Psoas muscle (tissue), 8 donors: ENCODE results near the gene LCAT. TPM values are rescaled to one million over a fixed set of nuclear protein-coding genes. Genes with fewer than 3 reads are reported as not detected.

Source experiments
- ATAC-seq, 4 donors: fragments of 200-7000 bp; cut with Tn5 transposase; one replicate each; pipeline ENCODE4 v1.9.1; 2020; ENCODE audit warnings: moderate library complexity in 3 of 4, mild to moderate bottlenecking in 2 of 4
- DNase-seq, 2 donors: peaks; one replicate each; pipeline ENCODE4 v3.0.0-alpha.2; 2020
- H3K27ac ChIP-seq: fragments of 200-600 bp; one replicate; pipeline ENCODE4 v1.8.0; 2022
- H3K27me3 ChIP-seq, 3 donors: fragments of 200-600 bp in 1 of 3; one replicate each; pipeline versions ENCODE4 v1.6.1 to v1.8.0; 2013 to 2022; ENCODE audit warnings: low read length in 2 of 3, mild to moderate bottlenecking in 2 of 3, moderate library complexity in 1 of 3; ENCODE audit not compliant: insufficient read depth in 3 of 3
- H3K36me3 ChIP-seq, 2 donors: fragments of 200-600 bp in 1 of 2; one replicate each; pipeline versions ENCODE4 v1.6.1 to v1.8.0; 2013 to 2022; ENCODE audit warnings: low read depth in 1 of 2, mild to moderate bottlenecking in 1 of 2, moderate library complexity in 1 of 2; ENCODE audit not compliant: insufficient read depth in 1 of 2
- H3K4me1 ChIP-seq: fragments of 200-600 bp; one replicate; pipeline ENCODE4 v1.8.0; 2022
- H3K4me3 ChIP-seq: fragments of 200-600 bp; one replicate; pipeline ENCODE4 v1.8.0; 2022; ENCODE audit warnings: mild to moderate bottlenecking
- H3K9me3 ChIP-seq: fragments of 200-600 bp; one replicate; pipeline ENCODE4 v1.8.0; 2022
- whole genome bisulfite sequencing, 3 donors: extraction: QIAGEN DNeasy Blood & Tissue Kit; methylation state at CpG; one replicate each; pipeline versions ENCODE4 v1.1.6 to v1.1.7; 2013; 5-methylcytosine and 5-hydroxymethylcytosine counted together
- intact Hi-C, 2 donors: fragments of 100-400 bp; cut with DNase I; formaldehyde crosslinking; loops; one replicate each; pipeline versions ENCODE4 v1.11.0 to v1.14.2; 2022
- polyA plus RNA-seq, 3 donors: library from polyadenylated mRNA; stranded (reverse); fragments of 200-250 nt; gene quantifications; one replicate each; pipeline ENCODE4 v1.2.3, GENCODE V29; 2013
- total RNA-seq, 4 donors: library from RNA; stranded (reverse); fragmentation: NEBNext Ultra II Directional in 2 of 4; extraction: Animal tissue kit (Norgen Biotek cat#: 25700) in 2 of 4; gene quantifications; one replicate each; pipeline versions ENCODE4 v1.2.1 to v1.2.4, GENCODE V29; 2021 to 2023
- TF ChIP-seq, protein P1 (sequence below): fragments of 200-600 bp; IDR thresholded peaks from one replicate; pipeline ENCODE4 v1.8.0; 2022; ENCODE audit warnings: antibody characterized with exemption
- donor health status: healthy with polysubstance abuse.
- donor health status: DM: no; HTN: no; CAD: no; lungs with moderate emphysema.
- donor health status: Bipolar disorder and iron deficiency.
- donor health status: healthy.
- donor health status: DM: yes; HTN: yes; CAD: no.
- donor health status: DM: no; HTN: no; CAD: no.
- donor health status: DM: no; HTN: no; CAD: no.
- donor health status: DM: yes; HTN: yes; CAD: no.

Gene LCAT
- total and polyA plus RNA-seq, 7 donors, result 4.1 to 15.1 (median 8.0) TPM

DNA sequence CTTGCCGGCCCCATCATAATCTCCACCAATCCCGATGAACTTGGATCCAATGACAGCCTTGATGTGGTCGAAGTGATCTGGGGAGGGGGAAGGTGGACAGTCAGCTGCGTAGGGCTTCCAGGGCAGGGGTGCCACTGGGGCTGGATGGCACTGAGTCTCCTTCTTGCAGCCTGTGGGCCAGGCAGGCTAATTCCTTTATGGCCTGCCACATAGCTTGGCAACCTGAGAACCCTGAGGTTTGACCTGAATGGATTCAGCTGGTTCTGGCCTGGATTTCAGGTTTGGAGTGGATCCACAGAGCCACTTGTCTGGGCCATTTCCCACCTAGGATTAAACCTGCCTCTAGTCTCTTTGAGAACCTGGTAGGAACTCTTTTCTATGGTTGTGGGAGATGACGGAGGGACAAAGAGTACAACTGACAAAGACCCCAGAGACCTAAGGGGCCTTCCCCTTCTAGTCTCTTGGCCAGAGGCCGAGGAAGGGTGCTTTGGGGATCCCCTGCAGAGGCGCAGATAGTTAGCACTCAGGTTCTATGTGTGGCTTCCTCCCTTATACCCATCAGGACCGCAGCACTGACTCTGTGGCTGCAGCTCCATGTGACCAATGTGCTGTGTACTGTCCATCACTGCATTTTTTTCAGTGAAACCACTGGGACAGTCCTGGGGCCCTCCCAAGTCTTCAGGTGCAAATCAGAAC lies 45.5 kb upstream of the LCAT start:
- TF ChIP-seq, protein P1, sequence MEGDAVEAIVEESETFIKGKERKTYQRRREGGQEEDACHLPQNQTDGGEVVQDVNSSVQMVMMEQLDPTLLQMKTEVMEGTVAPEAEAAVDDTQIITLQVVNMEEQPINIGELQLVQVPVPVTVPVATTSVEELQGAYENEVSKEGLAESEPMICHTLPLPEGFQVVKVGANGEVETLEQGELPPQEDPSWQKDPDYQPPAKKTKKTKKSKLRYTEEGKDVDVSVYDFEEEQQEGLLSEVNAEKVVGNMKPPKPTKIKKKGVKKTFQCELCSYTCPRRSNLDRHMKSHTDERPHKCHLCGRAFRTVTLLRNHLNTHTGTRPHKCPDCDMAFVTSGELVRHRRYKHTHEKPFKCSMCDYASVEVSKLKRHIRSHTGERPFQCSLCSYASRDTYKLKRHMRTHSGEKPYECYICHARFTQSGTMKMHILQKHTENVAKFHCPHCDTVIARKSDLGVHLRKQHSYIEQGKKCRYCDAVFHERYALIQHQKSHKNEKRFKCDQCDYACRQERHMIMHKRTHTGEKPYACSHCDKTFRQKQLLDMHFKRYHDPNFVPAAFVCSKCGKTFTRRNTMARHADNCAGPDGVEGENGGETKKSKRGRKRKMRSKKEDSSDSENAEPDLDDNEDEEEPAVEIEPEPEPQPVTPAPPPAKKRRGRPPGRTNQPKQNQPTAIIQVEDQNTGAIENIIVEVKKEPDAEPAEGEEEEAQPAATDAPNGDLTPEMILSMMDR, result no peak
- H3K4me1 ChIP-seq, result peaks cover 74% of the 10 kb centered on the region
- H3K4me3 ChIP-seq, result peak overlapping the region; percentile 70
- WGBS, 3 donors, result 29 to 47% (median 35%) methylated on average over 8 of the region's 8 CpGs
- H3K36me3 ChIP-seq, result peaks cover 0 to 8% of the 10 kb centered on the region in 2 donors
- DNase-seq (peak in 1 of 2 donors; percentile 72), ATAC-seq (peak; percentile 49 to 74 (median 56))
- intact Hi-C loops, result loop anchor here (2.0 to 5.0 kb wide), 3 partner anchors 51 to 243 kb away; no protein-coding TSS in a partner anchor
- H3K27ac ChIP-seq, result peak overlapping the region; percentile 97
- no peaks in the 10 kb centered on the region for H3K27me3 ChIP-seq
- H3K9me3 ChIP-seq, result no peaks in the 10 kb centered on the region

- DNase-seq, result no peak
- H3K27me3 ChIP-seq, result no peaks in the 10 kb centered on the region
- 67 to 81% (median 67%) methylated on average over 3 of the region's 3 CpGs for WGBS, 3 donors
- no peaks in the 10 kb centered on the region for H3K9me3 ChIP-seq
- H3K4me3 ChIP-seq, result peak overlapping the region; percentile 70
- TF ChIP-seq, protein P1, result no peak
- H3K4me1 ChIP-seq, result peaks cover 80% of the 10 kb centered on the region
- ATAC-seq, result peak in 2 of 4 donors; percentile 9 to 16
- H3K27ac ChIP-seq, result peak overlapping the region; percentile 97
- peaks cover 0 to 8% of the 10 kb centered on the region in 2 donors for H3K36me3 ChIP-seq
- intact Hi-C loops, result loop anchor here in 1 of 2 donors (2.0 kb wide), 1 partner anchor 52 kb away; no protein-coding TSS in a partner anchor
Observed at GRCh38 chr16:67988675-67989074, 44.8 kb upstream of the LCAT start.

DNA sequence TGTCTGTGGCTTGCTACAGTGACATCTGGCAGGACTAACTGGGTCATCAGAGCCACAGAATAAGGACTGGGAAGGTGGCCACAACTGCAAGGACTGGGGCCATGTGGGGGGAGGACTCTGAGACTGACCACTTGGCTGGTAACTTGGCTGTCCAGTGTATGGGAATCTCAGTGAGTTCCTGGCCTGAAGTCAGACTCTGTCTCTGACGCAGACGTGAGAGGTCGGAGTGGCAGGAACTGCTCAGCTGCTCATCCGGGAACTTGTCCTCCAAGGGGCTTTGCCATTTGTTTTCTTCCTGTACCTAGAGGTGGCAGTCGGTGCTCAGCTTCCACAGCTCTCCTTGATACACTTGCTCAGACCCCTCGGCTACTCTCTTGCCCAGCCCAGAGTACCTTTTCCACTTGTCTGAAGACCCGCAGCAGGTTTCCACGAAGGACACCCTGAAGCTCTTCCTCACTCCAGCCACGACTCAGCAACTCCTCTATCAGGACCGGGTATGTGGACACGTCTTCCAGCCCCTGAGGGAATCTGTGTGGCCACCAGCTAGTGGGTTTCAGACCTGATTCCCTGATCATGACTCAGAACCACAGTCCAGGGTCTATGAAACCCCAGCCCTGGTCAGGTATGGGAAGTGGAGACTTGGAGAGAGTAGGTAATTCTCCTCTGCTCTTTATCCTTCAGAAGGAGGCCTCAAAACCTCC lies 43.7 kb upstream of the LCAT start:
- Histone ChIP-seq H3K4me1 (peaks cover 78% of the 10 kb centered on the region), H3K27me3 (no peaks in the 10 kb centered on the region), H3K4me3 (peak overlapping the region; percentile 70), H3K27ac (peak overlapping the region; percentile 97), H3K36me3 (peaks cover 0 to 8% of the 10 kb centered on the region in 2 donors), H3K9me3 (no peaks in the 10 kb centered on the region)
- WGBS, 3 donors, result 15 to 25% (median 15%) methylated on average over 11 of the region's 11 CpGs
- TF ChIP-seq, protein P1, result no peak
- intact Hi-C loops, result loop anchor here (2.0 kb wide), 2 partner anchors 21 to 53 kb away; no protein-coding TSS in a partner anchor
- ATAC-seq (peak; percentile 81 to 87 (median 86)), DNase-seq (peak; percentile 59 to 84)

- Histone ChIP-seq H3K9me3 (no peaks in the 10 kb centered on the region), H3K27ac (peak overlapping the region; percentile 97), H3K4me3 (peak overlapping the region; percentile 70), H3K4me1 (peaks cover 74% of the 10 kb centered on the region), H3K27me3 (no peaks in the 10 kb centered on the region), H3K36me3 (peaks cover 0 to 8% of the 10 kb centered on the region in 2 donors)
- WGBS, 3 donors, result 50 to 59% (median 53%) methylated on average over 5 of the region's 5 CpGs
- intact Hi-C loops, result loop anchor here in 1 of 2 donors (2.0 kb wide), 1 partner anchor 20 kb away; no protein-coding TSS in a partner anchor
- TF ChIP-seq, protein P1, result no peak
- ATAC-seq (peak; percentile 3 to 7 (median 6)), DNase-seq (no peak)
Observed at GRCh38 chr16:67986949-67987348, 43.0 kb upstream of the LCAT start.
